Measurements from ENCODE around the gene ATG9B. TPM values are rescaled to one million over a fixed set of nuclear protein-coding genes. Genes with fewer than 3 reads are reported as not detected.

The ATG9B gene
- total RNA-seq, 2 donors from 2014 or later, result 5.3 to 12.2 TPM

- H3K36me3 Mint-ChIP-seq (ENCODE audit: low read depth), result peaks cover 2% of the 10 kb centered on the region
- DNase-seq (no peak), ATAC-seq (no peak)
- no peak overlapping the region for H3K27ac Mint-ChIP-seq
- peaks cover 37% of the 10 kb centered on the region for H3K4me1 Mint-ChIP-seq
- no peak overlapping the region for H3K4me3 Mint-ChIP-seq
- no peaks in the 10 kb centered on the region for H3K27me3 Mint-ChIP-seq
- no peaks in the 10 kb centered on the region for H3K9me3 ChIP-seq (ENCODE audit: control insufficient read depth, low read length, poor library complexity, severe bottlenecking)
These were observed 54.8 kb downstream of the ATG9B start for GRCh38 chr7:150969475-150969874.

- H3K9me3 ChIP-seq (ENCODE audit: control insufficient read depth, low read length, poor library complexity, severe bottlenecking), result no peaks in the 10 kb centered on the region
- peak overlapping the region; percentile 9 for H3K27ac Mint-ChIP-seq
- no peak overlapping the region for H3K4me3 Mint-ChIP-seq
- H3K4me1 Mint-ChIP-seq, result peaks cover 34% of the 10 kb centered on the region
- ATAC-seq (no peak), DNase-seq (no peak)
- H3K27me3 Mint-ChIP-seq, result no peaks in the 10 kb centered on the region
- H3K36me3 Mint-ChIP-seq (ENCODE audit: low read depth), result peaks cover 2% of the 10 kb centered on the region
These were observed 55.4 kb downstream of the ATG9B start for GRCh38 chr7:150968734-150969372.

GRCh38 chr7:150968056-150968733, 56.1 kb downstream of the ATG9B start:
- no peaks in the 10 kb centered on the region for H3K9me3 ChIP-seq (ENCODE audit: control insufficient read depth, low read length, poor library complexity, severe bottlenecking)
- Mint-ChIP-seq H3K27ac (peak overlapping the region; percentile 9), H3K27me3 (no peaks in the 10 kb centered on the region), H3K4me3 (no peak overlapping the region), H3K36me3 (ENCODE audit: low read depth) (peaks cover 2% of the 10 kb centered on the region), H3K4me1 (peaks cover 34% of the 10 kb centered on the region)
- DNase-seq, result no peak
- no peak for ATAC-seq

- Mint-ChIP-seq H3K4me1 (peaks cover 36% of the 10 kb centered on the region), H3K4me3 (no peak overlapping the region), H3K27me3 (no peaks in the 10 kb centered on the region), H3K36me3 (ENCODE audit: low read depth) (peaks cover 4% of the 10 kb centered on the region), H3K27ac (no peak overlapping the region)
- H3K9me3 ChIP-seq (ENCODE audit: control insufficient read depth, low read length, poor library complexity, severe bottlenecking), result no peaks in the 10 kb centered on the region
- DNase-seq, result no peak
- ATAC-seq, result no peak
These were observed 56.9 kb downstream of the ATG9B start for GRCh38 chr7:150967349-150967748.

- Mint-ChIP-seq H3K4me3 (no peak overlapping the region), H3K4me1 (peaks cover 32% of the 10 kb centered on the region), H3K27me3 (no peaks in the 10 kb centered on the region), H3K36me3 (ENCODE audit: low read depth) (peaks cover 4% of the 10 kb centered on the region), H3K27ac (no peak overlapping the region)
- no peaks in the 10 kb centered on the region for H3K9me3 ChIP-seq (ENCODE audit: control insufficient read depth, low read length, poor library complexity, severe bottlenecking)
- DNase-seq, result no peak
- ATAC-seq, result no peak
These were observed 58.3 kb downstream of the ATG9B start for GRCh38 chr7:150966002-150966401.

- no peak overlapping the region for H3K27ac Mint-ChIP-seq
- no peak for DNase-seq
- peak overlapping the region; percentile 25 for H3K4me3 Mint-ChIP-seq
- no peak for ATAC-seq
- H3K27me3 Mint-ChIP-seq, result no peaks in the 10 kb centered on the region
- peaks cover 30% of the 10 kb centered on the region for H3K4me1 Mint-ChIP-seq
- H3K9me3 ChIP-seq (ENCODE audit: control insufficient read depth, low read length, poor library complexity, severe bottlenecking), result no peaks in the 10 kb centered on the region
- peaks cover 2% of the 10 kb centered on the region for H3K36me3 Mint-ChIP-seq (ENCODE audit: low read depth)
These were observed 58.9 kb downstream of the ATG9B start for GRCh38 chr7:150965273-150965830.

Other genes starting within 250 kb of the ATG9B start
- gene TMEM176B, start 224.1 kb downstream of the ATG9B start, total RNA-seq, result not detected
- gene TMEM176A, start 223.7 kb downstream of the ATG9B start, total RNA-seq, result under 1 TPM in 1 of 2 donors, not detected in 1; 0.20 TPM
- gene AOC1, start 172.0 kb downstream of the ATG9B start, total RNA-seq, result not detected
- gene KCNH2, start 46.2 kb downstream of the ATG9B start, total RNA-seq, result 1 to 10 TPM; 2.2 to 5.6 TPM
- 1 to 10 TPM; 9.4 to 9.6 TPM for gene NOS3, start 33.5 kb downstream of the ATG9B start, total RNA-seq
- gene ABCB8, start 4.0 kb upstream of the ATG9B start, total RNA-seq, result 10 to 100 TPM; 47.7 to 60.1 TPM
- 1 to 10 TPM; 6.7 to 9.1 TPM for gene ASIC3, start 24.0 kb upstream of the ATG9B start, total RNA-seq
- 1 to 10 TPM; 4.7 TPM for gene CDK5, start 33.4 kb upstream of the ATG9B start, total RNA-seq
- 10 to 100 TPM; 48.9 to 61.3 TPM for gene SLC4A2, start 35.1 kb upstream of the ATG9B start, total RNA-seq
- 10 to 100 TPM; 67.7 to 82.2 TPM for gene FASTK, start 56.3 kb upstream of the ATG9B start, total RNA-seq
- gene TMUB1, start 59.0 kb upstream of the ATG9B start, total RNA-seq, result 10 to 100 TPM; 46.6 to 52.4 TPM
- gene AGAP3, start 62.0 kb upstream of the ATG9B start, total RNA-seq, result 10 to 100 TPM; 45.6 to 53.0 TPM
- not detected for gene GBX1, start 143.2 kb upstream of the ATG9B start, total RNA-seq
- not detected for gene ASB10, start 162.8 kb upstream of the ATG9B start, total RNA-seq
- 1 to 10 TPM; 1.0 to 4.1 TPM for gene H2BK1, start 186.0 kb upstream of the ATG9B start, total RNA-seq
- 10 to 100 TPM; 24.2 to 26.7 TPM for gene ABCF2, start 202.7 kb upstream of the ATG9B start, total RNA-seq
- 10 to 100 TPM; 39.4 to 41.6 TPM for gene CHPF2, start 208.0 kb upstream of the ATG9B start, total RNA-seq
- 10 to 100 TPM in 1 of 2 donors, 1 to 10 TPM in 1; 9.8 to 10.7 TPM for gene SMARCD3, start 224.2 kb upstream of the ATG9B start, total RNA-seq

Measured in T-helper 17 cell (primary cell).